Esophagus mucosa (tissue), 1 donor: ENCODE results near the gene FLVCR2. TPM values are rescaled to one million over a fixed set of nuclear protein-coding genes. Genes with fewer than 3 reads are reported as not detected.

Source experiments
- ATAC-seq: fragments of 200-7000 bp; cut with Tn5 transposase; one replicate; pipeline ENCODE4 v1.9.1; 2020
- total RNA-seq: library from RNA; stranded (reverse); gene quantifications from one replicate; pipeline ENCODE4 v1.2.4, GENCODE V29; 2023
- donor health status: DM: yes; HTN: yes; CAD: no.

The FLVCR2 gene
- total RNA-seq, 1 donor from 2014 or later = 7.0 TPM

GRCh38 chr14:75559045-75559444 is 19.4 kb upstream of the FLVCR2 start:
- no peak for ATAC-seq

- peak; percentile 73 for ATAC-seq
These were observed 18.8 kb upstream of the FLVCR2 start for GRCh38 chr14:75559451-75560222.

- ATAC-seq = peak; percentile 92
These were observed 17.4 kb upstream of the FLVCR2 start for GRCh38 chr14:75561013-75561432.

DNA sequence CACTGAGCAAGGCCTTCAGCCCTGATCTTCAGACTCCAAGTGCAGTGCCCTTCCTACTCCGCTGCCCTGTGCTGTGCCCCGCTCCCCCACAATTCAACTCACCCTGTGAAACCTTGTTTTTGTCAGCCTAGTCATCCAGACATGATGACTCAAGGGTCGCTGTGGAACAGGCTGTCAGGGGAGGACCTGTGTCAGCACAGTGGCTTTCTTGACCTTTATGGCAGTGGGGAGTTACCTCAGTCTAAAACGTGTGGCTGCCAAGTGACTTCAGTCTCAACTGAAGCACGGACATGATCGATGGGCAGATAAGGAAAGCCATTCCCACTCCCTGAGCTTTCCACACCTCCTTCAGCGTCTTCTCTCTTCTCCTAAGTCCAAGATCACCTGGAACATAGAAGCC is 16.3 kb upstream of the FLVCR2 start:
- no peak for ATAC-seq

- ATAC-seq = no peak
These were observed 15.9 kb upstream of the FLVCR2 start for GRCh38 chr14:75562489-75562888.

- ATAC-seq = no peak
These were observed 14.5 kb upstream of the FLVCR2 start for GRCh38 chr14:75563931-75564330.

GRCh38 chr14:75565056-75565455 is 13.4 kb upstream of the FLVCR2 start:
- ATAC-seq = no peak

DNA sequence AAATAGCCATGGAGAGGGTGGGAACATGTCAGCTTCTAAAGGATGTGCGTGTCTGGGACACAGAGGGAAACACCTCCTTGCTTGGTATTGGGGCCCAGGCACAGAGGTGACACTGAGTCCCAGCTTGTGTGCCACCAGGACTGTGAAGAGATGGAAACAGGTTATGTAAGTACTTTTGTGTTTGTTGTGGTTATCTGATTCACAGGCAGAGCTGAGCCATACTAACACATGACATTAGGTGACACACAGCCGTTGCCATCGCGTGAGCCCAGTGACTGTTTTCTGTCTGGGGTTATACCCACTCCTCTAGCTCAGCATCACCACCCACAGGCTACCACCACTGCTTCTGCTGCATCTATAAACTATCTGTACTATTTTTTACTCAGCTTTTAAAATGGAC is 12.1 kb upstream of the FLVCR2 start:
- ATAC-seq = peak; percentile 70

- ATAC-seq = no peak
These were observed 11.7 kb upstream of the FLVCR2 start for GRCh38 chr14:75566752-75567151.

DNA sequence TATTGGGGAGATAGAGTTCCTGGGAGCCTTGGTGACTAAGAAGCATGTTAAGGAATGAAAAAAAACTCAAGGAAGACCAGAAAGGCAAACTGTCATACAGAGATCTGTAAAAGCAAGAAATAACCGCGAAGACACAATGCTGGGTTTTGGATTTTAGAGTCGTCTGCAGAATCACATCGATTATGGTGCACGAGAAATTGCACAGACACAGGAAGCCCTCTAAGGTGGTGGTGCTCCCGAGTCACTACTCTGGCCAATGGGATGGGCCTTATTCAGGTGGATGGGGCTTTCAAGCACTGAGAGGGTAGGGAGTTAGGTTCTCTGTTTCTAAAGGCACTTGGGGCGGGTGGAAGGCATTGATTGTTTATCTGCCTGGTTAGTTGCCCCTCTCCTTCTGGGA is 10.3 kb upstream of the FLVCR2 start:
- ATAC-seq = no peak

GRCh38 chr14:75568791-75569190 is 9.6 kb upstream of the FLVCR2 start:
- ATAC-seq = no peak

DNA sequence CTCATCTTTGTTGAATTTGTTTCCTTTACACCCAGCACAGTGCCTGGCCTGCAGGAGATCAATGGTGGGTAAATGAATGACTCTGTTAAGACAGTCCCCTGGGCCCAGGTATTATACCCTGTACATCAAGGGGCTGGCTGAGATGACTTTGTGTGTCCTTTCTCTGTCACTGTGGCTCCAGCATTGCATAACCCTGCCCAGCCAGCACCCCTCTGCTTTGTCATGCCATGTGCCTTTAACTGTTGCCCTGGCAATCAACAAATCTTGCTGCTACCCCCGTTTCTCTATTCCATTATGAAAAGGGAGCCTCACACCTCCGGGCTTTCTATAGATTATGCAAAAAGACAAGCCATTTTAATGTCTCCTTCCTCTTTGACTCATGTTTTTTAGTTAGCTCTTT is 7.6 kb upstream of the FLVCR2 start:
- no peak for ATAC-seq

DNA sequence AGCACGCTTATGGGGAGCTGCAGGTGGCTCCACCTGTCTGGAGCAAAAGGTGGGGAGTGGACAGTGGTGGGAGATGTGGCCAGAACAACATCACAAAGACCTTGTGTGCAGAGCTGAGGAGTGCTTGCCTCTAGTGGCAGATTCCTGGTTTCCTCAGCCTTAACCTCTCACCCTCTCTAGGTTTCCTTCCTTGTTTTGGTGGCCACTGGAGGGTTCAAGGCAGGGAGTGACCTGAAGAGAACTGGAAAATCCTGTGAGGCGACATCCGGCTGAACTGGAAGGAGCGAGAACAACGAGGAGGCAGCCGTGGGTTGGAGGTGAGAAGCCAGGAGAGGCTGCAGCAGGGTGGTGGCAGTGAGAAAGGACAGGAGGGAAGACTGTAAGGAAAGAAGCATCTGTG is 6.3 kb upstream of the FLVCR2 start:
- ATAC-seq = peak; percentile 79

DNA sequence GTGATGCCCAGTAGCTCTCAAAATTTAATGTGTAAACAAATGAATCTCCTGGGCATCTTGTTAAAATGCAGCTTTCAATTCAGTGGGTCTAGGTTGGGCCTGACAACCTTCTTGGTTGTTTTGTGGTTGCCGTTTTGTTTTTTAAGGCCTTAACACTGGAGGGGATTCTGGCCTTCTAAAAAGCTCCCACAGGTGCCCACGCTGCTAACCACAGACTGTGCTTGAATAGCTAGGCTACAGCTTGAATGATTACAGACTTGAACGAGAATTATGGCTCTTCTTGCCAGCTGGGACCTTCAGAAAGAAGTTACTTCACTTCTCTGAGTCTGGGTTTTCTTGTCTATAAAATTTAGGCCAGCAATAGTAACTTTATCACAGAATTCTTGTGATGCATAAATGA is 1.3 kb upstream of the FLVCR2 start:
- ATAC-seq = no peak

DNA sequence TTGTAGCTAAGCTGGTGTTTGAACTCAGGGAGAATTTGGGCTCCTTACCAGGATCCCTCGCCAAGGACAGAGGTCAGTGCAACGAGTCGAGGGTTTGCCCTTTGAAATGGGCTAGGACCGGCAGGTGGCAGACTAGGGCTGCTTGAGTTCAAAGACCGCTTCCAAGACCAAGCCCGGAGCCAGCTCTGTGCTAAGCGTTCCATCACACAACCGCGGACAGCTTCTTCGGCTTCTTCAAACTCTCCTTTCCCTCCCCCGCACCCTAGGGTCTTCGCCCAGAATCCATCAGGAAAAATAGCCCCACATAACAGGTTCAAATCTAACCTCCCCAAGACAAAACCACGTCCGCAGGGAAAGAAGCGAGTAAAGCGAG is 705 bp upstream of the FLVCR2 start:
- peak; percentile 90 for ATAC-seq

DNA sequence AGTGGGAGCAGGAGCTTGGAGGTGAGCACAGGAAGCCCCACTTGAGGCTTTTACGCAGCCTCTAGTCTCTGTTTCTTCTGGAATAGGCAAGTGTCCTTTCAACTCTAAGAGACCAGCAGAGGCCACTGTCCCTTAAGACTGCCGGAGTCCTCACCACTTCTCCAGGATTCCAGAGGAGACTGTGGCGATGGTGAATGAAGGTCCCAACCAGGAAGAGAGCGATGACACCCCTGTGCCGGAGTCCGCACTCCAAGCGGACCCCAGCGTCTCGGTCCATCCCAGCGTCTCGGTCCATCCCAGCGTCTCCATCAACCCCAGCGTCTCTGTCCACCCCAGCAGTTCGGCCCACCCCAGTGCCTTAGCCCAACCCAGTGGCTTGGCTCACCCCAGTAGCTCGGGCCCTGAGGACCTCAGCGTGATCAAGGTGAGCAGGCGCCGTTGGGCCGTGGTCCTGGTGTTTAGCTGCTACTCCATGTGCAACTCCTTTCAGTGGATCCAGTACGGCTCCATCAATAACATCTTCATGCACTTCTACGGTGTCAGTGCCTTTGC is 442 bp downstream of the FLVCR2 start:
- ATAC-seq = peak; percentile 40

- ATAC-seq = peak; percentile 54
These were observed 981 bp downstream of the FLVCR2 start for GRCh38 chr14:75579338-75579864.

- ATAC-seq = no peak
These were observed 1.5 kb downstream of the FLVCR2 start for GRCh38 chr14:75579882-75580281.

DNA sequence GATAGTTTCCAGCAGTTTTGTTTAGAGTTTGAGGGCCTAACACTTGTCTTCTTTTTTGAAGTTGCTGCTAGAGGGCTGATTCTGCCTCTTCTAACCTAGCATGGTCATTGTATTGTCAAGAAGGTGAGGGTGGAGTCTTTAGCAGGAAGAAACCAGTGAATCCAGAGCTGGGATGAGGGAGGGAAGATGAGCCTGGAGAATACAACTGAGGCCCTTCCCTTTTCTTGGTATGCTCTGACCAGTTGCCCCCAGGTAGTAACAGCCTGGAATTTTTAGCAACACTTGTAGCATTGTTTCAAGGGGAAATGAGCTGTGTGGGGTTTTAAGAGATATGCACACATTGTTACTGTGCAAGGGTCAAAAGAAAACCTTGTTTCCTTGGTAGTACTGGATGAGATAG is 9.0 kb downstream of the FLVCR2 start:
- ATAC-seq = no peak

DNA sequence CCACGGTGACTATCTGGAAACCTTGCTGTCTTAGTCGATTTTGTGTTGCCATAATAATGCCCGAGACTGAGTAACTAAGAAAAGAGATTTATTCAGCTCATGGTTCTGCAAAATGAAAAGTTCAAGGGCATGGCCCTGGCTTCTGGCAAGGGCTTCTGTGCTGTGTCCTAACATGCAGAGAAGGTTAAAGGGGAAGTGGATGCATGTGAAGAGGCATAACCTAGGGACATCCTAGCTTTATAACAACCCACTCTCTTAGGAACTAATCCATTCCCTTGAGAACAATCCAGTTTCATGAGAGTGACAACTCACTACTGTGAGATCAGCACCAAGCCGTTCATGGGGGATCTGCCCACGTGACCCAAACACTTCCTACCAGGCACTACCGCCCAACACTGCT is 11.5 kb downstream of the FLVCR2 start:
- no peak for ATAC-seq

- no peak for ATAC-seq
These were observed 13.0 kb downstream of the FLVCR2 start for GRCh38 chr14:75591331-75591946.

- no peak for ATAC-seq
These were observed 13.7 kb downstream of the FLVCR2 start for GRCh38 chr14:75591987-75592575.

- ATAC-seq = no peak
These were observed 16.8 kb downstream of the FLVCR2 start for GRCh38 chr14:75595226-75595625.

DNA sequence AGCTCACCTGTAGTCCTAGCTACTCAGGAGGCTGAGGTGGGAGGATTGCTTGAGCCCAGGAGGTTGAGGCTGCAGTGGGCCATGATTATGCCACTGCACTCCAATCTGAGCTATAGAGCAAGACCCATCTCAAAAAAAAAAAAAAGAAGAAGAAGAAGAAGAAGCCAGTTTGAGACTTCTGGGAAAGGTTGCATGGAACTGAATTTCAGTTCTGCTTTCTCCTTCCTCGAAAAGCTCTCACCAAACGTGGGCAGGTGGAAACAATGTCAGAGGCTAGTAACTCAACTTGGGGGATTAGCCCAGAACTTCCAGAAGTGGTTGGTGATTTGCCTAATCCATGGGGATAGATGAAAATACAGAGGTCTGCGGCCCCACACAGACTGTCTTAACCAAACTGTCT is 18.7 kb downstream of the FLVCR2 start:
- no peak for ATAC-seq
